ENCODE measurements around the gene SIPA1L3. TPM values are rescaled to one million over a fixed set of nuclear protein-coding genes. Genes with fewer than 3 reads are reported as not detected.

The SIPA1L3 gene
- total and polyA plus RNA-seq, 2 experiments from 2014 or later = 15.7 to 54.1 TPM

GRCh38 chr19:37999309-38000213 lies 92.6 kb downstream of the SIPA1L3 start:
- Histone ChIP-seq H3K4me1 (ENCODE audit: insufficient read depth) (peaks cover 15% of the 10 kb centered on the region), H2AFZ (no peak overlapping the region), H3K4me3 (no peak overlapping the region), H3K27me3 (ENCODE audit: insufficient read depth) (no peaks in the 10 kb centered on the region), H4K20me1 (replicated peaks; ENCODE audit: insufficient read depth) (no peaks in the 10 kb centered on the region; the same call in 1 of the 2 replicates), H3K4me2 (no peak overlapping the region), H3K27ac (ENCODE audit: low read depth) (no peak overlapping the region), H3K79me2 (replicated peaks; ENCODE audit: insufficient read depth) (peaks cover 24% of the 10 kb centered on the region), H3K9me2 (ENCODE audit: insufficient read depth) (0 out of 2 replicates have a peak, but pooled peaks cover 5% of the 10 kb centered on the region), H3K36me3 (ENCODE audit: insufficient read depth) (no peaks in the 10 kb centered on the region), H3F3A (replicated peaks; ENCODE audit: low read depth) (peaks cover 6% of the 10 kb centered on the region; the same call in 1 of the 2 replicates)
- peaks cover 3% of the 10 kb centered on the region for H3K27me3 Mint-ChIP-seq (ENCODE audit: insufficient read depth, low read depth, poor library complexity)
- H3K9me3 Mint-ChIP-seq = no peaks in the 10 kb centered on the region; the same call in 2 of the 3 replicates
- no peak overlapping the region for H3K4me3 Mint-ChIP-seq
- H3K36me3 Mint-ChIP-seq (ENCODE audit: low read depth) = peaks cover 3% of the 10 kb centered on the region; the same call in 2 of the 3 replicates
- ATAC-seq = no peak
- H3K27ac Mint-ChIP-seq = no peak overlapping the region; the same call in 1 of the 2 replicates
- DNase-seq (ENCODE audit: low spot score) = no peak
- H3K4me1 Mint-ChIP-seq = peaks cover 9% of the 10 kb centered on the region; the same call in 2 of the 3 replicates
- no peak for TF ChIP-seq REST (IDR thresholded peaks at IDR 0.05; ENCODE audit: unreplicated experiment)
- no peak for TF ChIP-seq POLR2AphosphoS5 (IDR thresholded peaks at IDR 0.05; ENCODE audit: low read depth)
- no peak for TF ChIP-seq CREB1 (CRISPR knock-in tag; IDR thresholded peaks at IDR 0.05; ENCODE audit: low read depth)
- TF ChIP-seq EZH2 (IDR thresholded peaks at IDR 0.05; ENCODE audit: low read depth, unreplicated experiment) = no peak
- TF ChIP-seq CTCF (conservative IDR thresholded peaks at IDR 0.05; ENCODE audit: low read depth in 2 of 2) = no peak
- no peak for TF ChIP-seq ZNF331 (CRISPR knock-in tag; IDR thresholded peaks at IDR 0.05; ENCODE audit: low read depth)
- TF ChIP-seq NANOG (IDR thresholded peaks at IDR 0.05; ENCODE audit: borderline replicate concordance) = no peak
- TF ChIP-seq JUNB (IDR thresholded peaks at IDR 0.05; ENCODE audit: unreplicated experiment) = no peak
- no peak for TF ChIP-seq STAT1 (IDR thresholded peaks at IDR 0.05; ENCODE audit: unreplicated experiment)
- TF ChIP-seq ZNF114 (CRISPR knock-in tag; IDR thresholded peaks at IDR 0.05) = no peak
- TF ChIP-seq ZNF462 (CRISPR knock-in tag; IDR thresholded peaks at IDR 0.05) = no peak
- TF ChIP-seq EZH2phosphoT487 (IDR thresholded peaks at IDR 0.05; ENCODE audit: unreplicated experiment) = no peak
- TF ChIP-seq ETS1 (IDR thresholded peaks at IDR 0.05) = no peak

Data from GM23338 (cell line).